ENCODE data around the gene KCNJ3.

Gene KCNJ3

GRCh38 chr2:154814856-154815255 lies 116.4 kb downstream of the KCNJ3 start:
- TF ChIP-seq ZNF660 (tag by site-specific recombination; IDR thresholded peaks at IDR 0.05) (no peak), KLF17 (tag by site-specific recombination; IDR thresholded peaks at IDR 0.05) (no peak), ZNF350 (tag by site-specific recombination; IDR thresholded peaks at IDR 0.05) (no peak), ZNF843 (tag by site-specific recombination; IDR thresholded peaks at IDR 0.05) (no peak), ZNF174 (tag by site-specific recombination; IDR thresholded peaks at IDR 0.05) (no peak), KLF9 (tag by site-specific recombination; IDR thresholded peaks at IDR 0.05; ENCODE audit: low read depth) (no peak)
- Histone ChIP-seq H3K4me1 (ENCODE audit: control insufficient read depth, insufficient read depth, low read length) (no peaks in the 10 kb centered on the region), H3K4me3 (ENCODE audit: low read depth, low read length) (no peak overlapping the region), H3K27ac (ENCODE audit: extremely low read depth, low read depth, low read length) (no peak overlapping the region), H3K36me3 (ENCODE audit: control insufficient read depth in 2 of 2, insufficient read depth in 1 of 2, low read length in 2 of 2) (no peaks in the 10 kb centered on the region), H3K9me3 (ENCODE audit: control insufficient read depth, insufficient read depth, low read depth, low read length) (no peaks in the 10 kb centered on the region)
- ChIA-PET CTCF (no interaction called here), POLR2A (no interaction called here)

GRCh38 chr2:154825358-154825757 lies 126.9 kb downstream of the KCNJ3 start:
- POLR2A ChIA-PET, result no interaction called here
- no peaks in the 10 kb centered on the region for H3K36me3 ChIP-seq (ENCODE audit: control insufficient read depth in 2 of 2, insufficient read depth in 1 of 2, low read length in 2 of 2)
- CTCF ChIA-PET, result no interaction called here

More at GRCh38 chr2:154825358-154825757, 126.9 kb downstream of the KCNJ3 start:
- Histone ChIP-seq H3K4me1 (ENCODE audit: control insufficient read depth, insufficient read depth, low read length) (no peaks in the 10 kb centered on the region), H3K27ac (ENCODE audit: extremely low read depth, low read depth, low read length) (no peak overlapping the region), H3K4me3 (ENCODE audit: low read depth, low read length) (no peak overlapping the region), H3K9me3 (ENCODE audit: control insufficient read depth, insufficient read depth, low read depth, low read length) (no peaks in the 10 kb centered on the region)
- TF ChIP-seq ZNF692 (tag by site-specific recombination; IDR thresholded peaks at IDR 0.05), result no peak
- peak; percentile 56; the same call in 1 of the 2 replicates for TF ChIP-seq ZBTB11 (tag by site-specific recombination; conservative IDR thresholded peaks at IDR 0.05; ENCODE audit: low read depth)
- TF ChIP-seq ZNF362 (tag by site-specific recombination; IDR thresholded peaks at IDR 0.05), result no peak
- TF ChIP-seq REST (tag by site-specific recombination; IDR thresholded peaks at IDR 0.05), result peak; percentile 38; the same call in 1 of the 2 replicates
- peak; percentile 33 for TF ChIP-seq ZNF623 (tag by site-specific recombination; IDR thresholded peaks at IDR 0.05)
- 0 out of 2 replicates have a peak, but pooled peaks have one; percentile 20 for TF ChIP-seq ZBTB8A (tag by site-specific recombination; IDR thresholded peaks at IDR 0.05)
- peak; percentile 42; the same call in 1 of the 2 replicates for TF ChIP-seq ZNF518A (tag by site-specific recombination; conservative IDR thresholded peaks at IDR 0.05; ENCODE audit: low read depth)
- peak; percentile 57 for TF ChIP-seq ZNF426 (tag by site-specific recombination; IDR thresholded peaks at IDR 0.05)
- TF ChIP-seq ZNF555 (tag by site-specific recombination; conservative IDR thresholded peaks at IDR 0.05), result peak; percentile 46
- peak; percentile 62; the same call in 1 of the 2 replicates for TF ChIP-seq ZNF394 (tag by site-specific recombination; IDR thresholded peaks at IDR 0.05; ENCODE audit: borderline replicate concordance)

Measured in HEK293 (cell line).